NCI-H187 (cell line): ENCODE results near the gene NFE2L1.
"Not testable (repeated sequence)": the region's sequence is repeated elsewhere in the genome, so short reads cannot be mapped to it uniquely, and the experiment has no call there.

Experiments
- DNase-seq, 2 experiments: peaks; one replicate each; lab custom pipeline; 2025; lab: John Stamatoyannopoulos, UW

NFE2L1 gene

GRCh38 chr17:48024149-48025039 lies 23.8 kb upstream of the NFE2L1 start:
- DNase-seq, result no peak

- peak; percentile 91 to 93 for DNase-seq
Observed at GRCh38 chr17:48025040-48025903, 22.9 kb upstream of the NFE2L1 start.

GRCh38 chr17:48025904-48026501 lies 22.2 kb upstream of the NFE2L1 start:
- DNase-seq, result no peak

GRCh38 chr17:48026502-48027321 lies 21.4 kb upstream of the NFE2L1 start:
- DNase-seq, result peak; percentile 64 to 87

GRCh38 chr17:48027322-48027981 lies 20.7 kb upstream of the NFE2L1 start:
- no peak for DNase-seq

- no peak for DNase-seq
Observed at GRCh38 chr17:48028736-48029135, 19.4 kb upstream of the NFE2L1 start.

- DNase-seq, result no peak
Observed at GRCh38 chr17:48030531-48030930, 17.6 kb upstream of the NFE2L1 start.

GRCh38 chr17:48031966-48032365 lies 16.2 kb upstream of the NFE2L1 start:
- DNase-seq, result no peak

- DNase-seq, result not testable (repeated sequence)
Observed at GRCh38 chr17:48034734-48035133, 13.4 kb upstream of the NFE2L1 start.

GRCh38 chr17:48036693-48037035 lies 11.5 kb upstream of the NFE2L1 start:
- no peak for DNase-seq

GRCh38 chr17:48037036-48037837 lies 10.9 kb upstream of the NFE2L1 start, which contains the start of gene COPZ2:
Gene COPZ2, minus strand, starts transcription at chr17:48037797. Its CDS starts 20 bp downstream, at chr17:48037777.
- no peak for DNase-seq

GRCh38 chr17:48037838-48038323 lies 10.3 kb upstream of the NFE2L1 start:
- DNase-seq, result no peak

- no peak for DNase-seq
Observed at GRCh38 chr17:48038687-48039086, 9.5 kb upstream of the NFE2L1 start.

GRCh38 chr17:48043176-48043575 lies 5.0 kb upstream of the NFE2L1 start:
- DNase-seq, result no peak

GRCh38 chr17:48044851-48045250 lies 3.3 kb upstream of the NFE2L1 start:
- DNase-seq, result no peak

GRCh38 chr17:48045316-48046001 lies 2.7 kb upstream of the NFE2L1 start:
- DNase-seq, result peak in 1 of 2 experiments; percentile 22

GRCh38 chr17:48046296-48046695 lies 1.9 kb upstream of the NFE2L1 start:
- DNase-seq, result no peak

- DNase-seq, result peak in 1 of 2 experiments; percentile 74
Observed at GRCh38 chr17:48047113-48047740, 932 bp upstream of the NFE2L1 start.
